HCT116 (cell line): ENCODE results near the gene VPS35L. TPM values are rescaled to one million over a fixed set of nuclear protein-coding genes. Genes with fewer than 3 reads are reported as not detected.
A peak's percentile ranks its signal among the peaks of the same experiment; 100 is the strongest.

Source experiments
- ATAC-seq: fragments of 200-7000 bp; cut with Tn5 transposase; 2 replicates; pipeline ENCODE4 v1.9.1; 2020; ENCODE audit warnings: mild to moderate bottlenecking, moderate library complexity
- BruUV-seq: library from RNA; stranded (reverse); fragments of 400-500 nt; replicated peaks from 2 replicates; lab custom pipeline; 2021; lab: Mats Ljungman, UMichigan
- CTCF ChIA-PET: fragments of 300-600 bp; sonication (Branson Sonifier 250); formaldehyde crosslinking; loops from one replicate; lab custom pipeline; 2021; ENCODE audit warnings: antibody characterized with exemption; lab: Charles Lee
- POLR2A ChIA-PET: fragments of 300-600, 350-600 bp; sonication (Branson Sonifier 250); formaldehyde crosslinking; loops from one replicate; lab custom pipeline; 2021; ENCODE audit warnings: antibody characterized with exemption; lab: Charles Lee
- RAD21 ChIA-PET, 2 experiments: fragments of 300-600 bp; sonication (Branson Sonifier 250); formaldehyde crosslinking; loops; one replicate each; lab custom pipeline; 2023; ENCODE audit warnings: low total read pairs in 2 of 2; ENCODE audit not compliant: uncharacterized antibody in 2 of 2, unreplicated experiment in 2 of 2, low non-redundant PET in 1 of 2; lab: Charles Lee
- DNase-seq: peaks from one replicate; pipeline ENCODE4 v3.0.0-alpha.2; 2010; ENCODE audit warnings: low read depth, low spot score
- H2AFZ ChIP-seq: fragments of 200-600 bp; shearing (Covaris generic), sonication (generic); 2 replicates; pipeline ENCODE4 v1.6.1; 2017; ENCODE audit warnings: low read depth, mixed run types, mixed read lengths, antibody characterized with exemption, low read length; ENCODE audit not compliant: poor library complexity, severe bottlenecking
- H3K27ac ChIP-seq: 2 replicates; pipeline ENCODE4 v1.5.1; 2012; ENCODE audit warnings: low read depth, low read length
- H3K27me3 ChIP-seq: fragments of 200-600 bp; sonication (generic); 2 replicates; pipeline ENCODE4 v1.6.1; 2016; ENCODE audit warnings: mixed run types, low read length, mixed read lengths; ENCODE audit not compliant: insufficient read depth
- H3K36me3 ChIP-seq, 2 experiments: fragments of 200-500 bp in 1 of 2; fragments of 200-600 bp in 1 of 2; sonication (Bioruptor generic) in 1 of 2; sonication (generic) in 1 of 2; 2 replicates each; pipeline versions ENCODE4 v1.5.1 to v1.6.1; 2014 to 2016; ENCODE audit warnings: low read length in 2 of 2, inconsistent platforms in 1 of 2, mixed read lengths in 1 of 2, mixed run types in 1 of 2; ENCODE audit not compliant: insufficient read depth in 2 of 2, control insufficient read depth in 1 of 2
- H3K4me1 ChIP-seq, 2 experiments: fragments of 200-600 bp in 1 of 2; sonication (generic) in 1 of 2; 2 replicates each; pipeline versions ENCODE4 v1.5.1 to v1.6.1; 2012 to 2017; ENCODE audit warnings: low read length in 2 of 2, inconsistent platforms in 1 of 2, mild to moderate bottlenecking in 1 of 2, mixed read lengths in 1 of 2, mixed run types in 1 of 2, moderate library complexity in 1 of 2; ENCODE audit not compliant: insufficient read depth in 2 of 2, control insufficient read depth in 1 of 2
- H3K4me2 ChIP-seq: fragments of 200-600 bp; sonication (generic); 2 replicates; pipeline ENCODE4 v1.6.1; 2017; ENCODE audit warnings: mixed run types, low read length, mixed read lengths
- H3K4me3 ChIP-seq, 2 experiments: fragments of 200-600 bp in 1 of 2; sonication (generic) in 1 of 2; replicated peaks in 1 of 2; 2 replicates each; pipeline ENCODE4 v1.5.1; 2011 to 2016; ENCODE audit warnings: low read length in 2 of 2, control low read depth in 1 of 2, low read depth in 1 of 2, mild to moderate bottlenecking in 1 of 2, mixed read lengths in 1 of 2, mixed run types in 1 of 2
- H3K79me2 ChIP-seq: fragments of 200-600 bp; sonication (generic); 2 replicates; pipeline ENCODE4 v1.6.1; 2017; ENCODE audit warnings: mild to moderate bottlenecking, mixed run types, low read length, moderate library complexity, mixed read lengths; ENCODE audit not compliant: insufficient read depth
- H3K9ac ChIP-seq: fragments of 200-600 bp; sonication (generic); 2 replicates; pipeline ENCODE4 v1.6.1; 2016; ENCODE audit warnings: low read length, mixed read lengths
- H3K9me2 ChIP-seq: fragments of 200-600 bp; sonication (generic), shearing (Covaris generic); 2 replicates; pipeline ENCODE4 v1.6.1; 2017; ENCODE audit warnings: mixed run types, mild to moderate bottlenecking, moderate library complexity; ENCODE audit not compliant: insufficient read depth
- H3K9me3 ChIP-seq, 2 experiments: fragments of 200-500 bp in 1 of 2; fragments of 200-600 bp in 1 of 2; sonication (Bioruptor generic) in 1 of 2; sonication (generic) in 1 of 2; 2 replicates each; pipeline ENCODE4 v1.6.1; 2014 to 2017; ENCODE audit warnings: low read length in 2 of 2, mixed read lengths in 2 of 2, inconsistent platforms in 1 of 2, low read depth in 1 of 2, mild to moderate bottlenecking in 1 of 2, mixed run types in 1 of 2, moderate library complexity in 1 of 2; ENCODE audit not compliant: control insufficient read depth in 1 of 2, insufficient read depth in 1 of 2
- H4K20me1 ChIP-seq: fragments of 200-600 bp; sonication (generic), shearing (Covaris generic); 2 replicates; pipeline ENCODE4 v1.6.1; 2017; ENCODE audit warnings: mixed run types, mild to moderate bottlenecking, moderate library complexity; ENCODE audit not compliant: insufficient read depth
- ATF3 ChIP-seq: IDR thresholded peaks from 2 replicates; pipeline ENCODE4 v1.6.1; 2012
- CEBPB ChIP-seq: IDR thresholded peaks from 2 replicates; pipeline ENCODE4 v1.6.1; 2012; ENCODE audit warnings: low read depth
- CTCF ChIP-seq, 3 experiments: fragments of 200-600 bp in 1 of 3; sonication (generic) in 1 of 3; IDR thresholded peaks in 2 of 3; conservative IDR thresholded peaks in 1 of 3; 2 replicates each; pipeline ENCODE4 v1.5.1; 2012 to 2017; ENCODE audit warnings: low read depth in 2 of 3, low read length in 2 of 3, antibody characterized with exemption in 1 of 3, borderline replicate concordance in 1 of 3, control low read depth in 1 of 3, mild to moderate bottlenecking in 1 of 3, mixed read lengths in 1 of 3, mixed run types in 1 of 3, moderate library complexity in 1 of 3; ENCODE audit not compliant: insufficient read depth in 1 of 3
- ELF1 ChIP-seq: IDR thresholded peaks from 2 replicates; pipeline ENCODE4 v1.6.1; 2012; ENCODE audit warnings: low read depth, borderline replicate concordance
- EZH2 ChIP-seq: fragments of 200-600 bp; sonication (generic); IDR thresholded peaks from 2 replicates; pipeline ENCODE4 v1.6.1; 2017; ENCODE audit warnings: antibody characterized with exemption, mixed run types
- EZH2phosphoT487 ChIP-seq: fragments of 200-600 bp; IDR thresholded peaks from 2 replicates; pipeline ENCODE4 v1.6.1; 2018; ENCODE audit warnings: antibody characterized with exemption, borderline replicate concordance
- FOSL1 ChIP-seq: IDR thresholded peaks from 2 replicates; pipeline ENCODE4 v1.6.1; 2012; ENCODE audit warnings: low read depth
- JUND ChIP-seq: IDR thresholded peaks from 2 replicates; pipeline ENCODE4 v1.6.1; 2012
- MAX ChIP-seq: IDR thresholded peaks from 2 replicates; pipeline ENCODE4 v1.6.1; 2012
- POLR2AphosphoS5 ChIP-seq: IDR thresholded peaks from 2 replicates; pipeline ENCODE4 v1.6.1; 2011; ENCODE audit warnings: mild to moderate bottlenecking, low read depth, low read length, moderate library complexity
- RAD21 ChIP-seq: IDR thresholded peaks from 2 replicates; pipeline ENCODE4 v1.6.1; 2012; ENCODE audit warnings: low read depth, mild to moderate bottlenecking
- TCF7L2 ChIP-seq: IDR thresholded peaks from 2 replicates; pipeline ENCODE4 v1.7.0; 2011; ENCODE audit warnings: borderline replicate concordance, inconsistent platforms; ENCODE audit not compliant: insufficient read depth, insufficient read length; ENCODE audit errors: extremely low read depth
- YY1 ChIP-seq: IDR thresholded peaks from 2 replicates; pipeline ENCODE4 v1.6.1; 2011; ENCODE audit warnings: low read length, low read depth, moderate library complexity, mild to moderate bottlenecking; ENCODE audit not compliant: insufficient replicate concordance; ENCODE audit errors: extremely low read depth
- ZFX ChIP-seq: fragments of 450-650 bp; IDR thresholded peaks from 2 replicates; pipeline ENCODE4 v1.6.1; 2017
- intact Hi-C: fragments of 100-400 bp; cut with micrococcal nuclease; formaldehyde crosslinking; loops from 2 replicates; pipeline ENCODE4 v1.10.0; 2022
- total RNA-seq: library from RNA; stranded (reverse); gene quantifications from one replicate; pipeline ENCODE4 v1.2.1, GENCODE V29; 2021; ENCODE audit not compliant: unreplicated experiment

Gene VPS35L
- total RNA-seq, 1 experiment from 2014 or later, result 21.4 TPM

GRCh38 chr16:19680881-19681340 is 125.4 kb downstream of the VPS35L start:
- POLR2A ChIA-PET, result no interaction called here
- ATAC-seq, result peak; percentile 42; the same call in 1 of the 2 replicates
- intact Hi-C loops, result no loop called here
- H3K9ac ChIP-seq, result no peak overlapping the region
- no peak for DNase-seq
- no peaks in the 10 kb centered on the region; a peak in 1 of 4 replicates for H3K36me3 ChIP-seq
- no peaks in the 10 kb centered on the region for H4K20me1 ChIP-seq
- no TSS peak for BruUV-seq
- no peaks in the 10 kb centered on the region for H3K9me3 ChIP-seq
- no peak for TF ChIP-seq ZFX
- TF ChIP-seq EZH2phosphoT487, result no peak
- TF ChIP-seq EZH2, result no peak
- TF ChIP-seq TCF7L2, result no peak
- no peak for TF ChIP-seq YY1
- TF ChIP-seq ATF3, result no peak
- no peak for TF ChIP-seq CEBPB
- no peak for TF ChIP-seq FOSL1
- TF ChIP-seq ELF1, result no peak
- peak; percentile 18; the same call in 1 of the 2 replicates for TF ChIP-seq RAD21
- peak in 2 of 3 experiments; percentile 21 to 35; a peak in 3 of 6 replicates for TF ChIP-seq CTCF (IDR thresholded peaks at IDR 0.05 in 2 of 3, conservative IDR thresholded peaks at IDR 0.05 in 1 of 3; ENCODE audit: borderline replicate concordance in 1 of 3, insufficient read depth in 1 of 3, low read depth in 2 of 3, low read length in 2 of 3)
- no peak for TF ChIP-seq POLR2AphosphoS5
- TF ChIP-seq JUND, result no peak
- no peak for TF ChIP-seq MAX
- TF ChIP-seq, all 23 proteins: peak for 2
- RAD21 ChIA-PET, result interaction anchor here in 1 of 2 experiments (0.9 kb wide), 1 partner anchor 252 kb away, joined by 3 read pairs; no protein-coding TSS in a partner anchor
- no peak overlapping the region for H3K4me2 ChIP-seq
- no peaks in the 10 kb centered on the region for H3K4me1 ChIP-seq
- no peak overlapping the region for H3K4me3 ChIP-seq
- no peak overlapping the region for H2AFZ ChIP-seq
- CTCF ChIA-PET, result interaction anchor here (0.6 kb wide), 1 partner anchor 16 kb away, joined by 3 read pairs; no protein-coding TSS in a partner anchor
- no peaks in the 10 kb centered on the region for H3K79me2 ChIP-seq
- H3K27me3 ChIP-seq, result no peaks in the 10 kb centered on the region
- no peak overlapping the region for H3K27ac ChIP-seq
- no peaks in the 10 kb centered on the region for H3K9me2 ChIP-seq
